Caco-2 (cell line): ENCODE results near the gene CCDC120. TPM values are rescaled to one million over a fixed set of nuclear protein-coding genes. Genes with fewer than 3 reads are reported as not detected.
A peak's percentile ranks its signal among the peaks of the same experiment; 100 is the strongest.

Source experiments
- BruUV-seq: library from RNA; stranded (reverse); fragments of 400-500 nt; replicated peaks from 2 replicates; lab custom pipeline; 2021; lab: Mats Ljungman, UMichigan
- CTCF ChIA-PET: fragments of 300-600 bp; sonication (Branson Sonifier 250); formaldehyde crosslinking; loops from one replicate; lab custom pipeline; 2022; ENCODE audit warnings: antibody characterized with exemption; lab: Charles Lee
- POLR2A ChIA-PET: fragments of 300-600 bp; sonication (Branson Sonifier 250); formaldehyde crosslinking; loops from one replicate; lab custom pipeline; 2022; ENCODE audit warnings: antibody characterized with exemption; lab: Charles Lee
- DNase-seq, 2 experiments: peaks; one replicate each; pipeline versions ENCODE4 v3.0.0 to v3.0.0-alpha.2; 2020 to 2022
- H3K27me3 ChIP-seq: replicated peaks from 2 replicates; pipeline ENCODE4 v1.6.0; 2011; ENCODE audit warnings: low read length; ENCODE audit not compliant: control insufficient read depth, insufficient read depth
- H3K36me3 ChIP-seq: 2 replicates; pipeline ENCODE4 v1.5.1; 2011; ENCODE audit warnings: low read length; ENCODE audit not compliant: control insufficient read depth, insufficient read depth
- H3K4me1 ChIP-seq: fragments of 250-450 bp; sonication (Bioruptor Pico); 2 replicates; pipeline ENCODE4 v1.5.1; 2020; ENCODE audit warnings: mild to moderate bottlenecking
- H3K4me3 ChIP-seq: 2 replicates; pipeline ENCODE4 v1.5.1; 2011; ENCODE audit warnings: low read depth, mild to moderate bottlenecking, control low read depth, low read length
- H3K9me3 ChIP-seq: fragments of 250-450 bp; sonication (Bioruptor Pico); 2 replicates; pipeline ENCODE4 v1.5.1; 2020; ENCODE audit warnings: mild to moderate bottlenecking, moderate library complexity
- H3K27ac Mint-ChIP-seq: one replicate; pipeline ENCODE4 v1.8.0; 2022; ENCODE audit warnings: mixed read lengths; ENCODE audit not compliant: unreplicated experiment
- H3K27me3 Mint-ChIP-seq: one replicate; pipeline ENCODE4 v1.8.0; 2022; ENCODE audit warnings: mixed read lengths; ENCODE audit not compliant: insufficient read depth, unreplicated experiment
- H3K36me3 Mint-ChIP-seq: one replicate; pipeline ENCODE4 v1.8.0; 2022; ENCODE audit warnings: mild to moderate bottlenecking, mixed read lengths; ENCODE audit not compliant: insufficient read depth, unreplicated experiment
- H3K4me1 Mint-ChIP-seq: one replicate; pipeline ENCODE4 v1.8.0; 2022; ENCODE audit warnings: low read depth, mixed read lengths; ENCODE audit not compliant: unreplicated experiment
- H3K4me3 Mint-ChIP-seq: one replicate; pipeline ENCODE4 v1.8.0; 2022; ENCODE audit warnings: mild to moderate bottlenecking, moderate library complexity, mixed read lengths; ENCODE audit not compliant: unreplicated experiment
- H3K9me3 Mint-ChIP-seq: one replicate; pipeline ENCODE4 v1.8.0; 2022; ENCODE audit warnings: mixed read lengths; ENCODE audit not compliant: unreplicated experiment
- CTCF ChIP-seq, 2 experiments: fragments of 200-600 bp in 1 of 2; IDR thresholded peaks; 1 replicate in 1 of 2; 2 replicates in 1 of 2; pipeline versions ENCODE4 v1.5.1 to v1.8.0; 2011 to 2022; ENCODE audit warnings: antibody characterized with exemption in 1 of 2, control low read depth in 1 of 2, inconsistent platforms in 1 of 2, low read depth in 1 of 2, low read length in 1 of 2, mild to moderate bottlenecking in 1 of 2, moderate library complexity in 1 of 2; ENCODE audit not compliant: insufficient read depth in 1 of 2, severe bottlenecking in 1 of 2, unreplicated experiment in 1 of 2
- intact Hi-C: fragments of 100-400 bp; cut with micrococcal nuclease; formaldehyde crosslinking; loops from one replicate; pipeline ENCODE4 v1.10.0; 2022; ENCODE audit not compliant: unreplicated experiment
- total RNA-seq: library from RNA; stranded (reverse); gene quantifications from 2 replicates; pipeline ENCODE4 v1.2.3, GENCODE V29; 2022

Gene CCDC120
- total RNA-seq, 1 experiment from 2014 or later, result 16.7 TPM

DNA sequence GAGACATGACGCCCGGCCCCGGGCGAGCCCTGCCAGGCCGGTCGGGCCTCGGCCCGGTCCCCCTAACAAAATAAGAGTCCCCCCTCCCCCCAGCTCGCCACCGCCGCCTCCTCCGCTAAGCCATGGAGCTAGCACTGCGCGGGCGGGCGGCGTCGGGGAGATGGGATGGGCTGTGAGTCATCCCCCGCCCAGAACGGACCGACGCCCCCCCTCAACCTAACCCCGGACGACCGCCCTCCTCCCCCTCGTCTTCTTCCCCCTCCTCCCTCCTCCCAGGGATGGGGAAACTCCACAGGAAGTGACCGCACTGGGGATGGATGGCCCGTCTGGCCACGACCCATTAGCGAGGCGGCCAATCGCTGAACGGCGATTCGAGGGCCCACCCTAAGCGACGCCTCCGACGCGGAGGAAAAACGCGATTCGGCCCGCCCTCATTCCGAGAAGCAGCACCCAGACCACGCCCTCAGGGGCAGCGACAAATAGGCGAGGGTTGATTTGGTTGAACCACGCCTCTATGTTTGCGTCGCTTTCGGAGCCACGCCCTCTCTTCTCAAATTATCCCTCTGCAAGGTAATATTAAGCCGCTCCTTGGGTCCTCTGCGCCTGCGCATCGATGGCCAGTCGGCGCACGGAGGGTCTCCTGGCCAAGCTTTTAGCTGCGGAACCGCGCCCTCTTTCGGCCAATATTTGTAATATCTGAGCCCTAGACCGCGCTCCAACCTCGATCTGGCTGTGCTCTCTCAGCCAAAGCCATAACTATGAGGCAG lies 15.4 kb upstream of the CCDC120 start, which contains the start of gene TFE3:
TFE3 (minus strand) TSS at position 138 of the 767 bp plus-strand sequence; CDS start at position 7, 131 bp downstream.
- intact Hi-C loops, result loop anchor here (1.0 to 10.0 kb wide), 7 partner anchors 31 to 146 kb away; partner anchors contain the start of genes GRIPAP1, PIM2, PQBP1 and PRAF2
- Histone ChIP-seq H3K4me3 (peak within 1 kb of the TSS; percentile 79), H3K27me3 (no peaks in the 10 kb centered on the region), H3K4me1 (peaks cover 16% of the 10 kb centered on the region), H3K36me3 (no peaks in the 10 kb centered on the region), H3K9me3 (no peaks in the 10 kb centered on the region)
- no TSS peak for BruUV-seq
- DNase-seq, result peak; percentile 96 to 98
- H3K4me3 Mint-ChIP-seq, result peak within 1 kb of the TSS; percentile 88
- H3K36me3 Mint-ChIP-seq, result peaks cover 31% of the 10 kb centered on the region
- POLR2A ChIA-PET, result interaction anchor here (0.6 to 1.2 kb wide), 4 partner anchors 10 to 906 kb away, joined by 3 to 14 read pairs (median 8); no protein-coding TSS in a partner anchor
- H3K4me1 Mint-ChIP-seq, result peaks cover 7% of the 10 kb centered on the region
- TF ChIP-seq CTCF (IDR thresholded peaks at IDR 0.05; ENCODE audit: insufficient read depth in 1 of 2, low read depth in 1 of 2, low read length in 1 of 2, severe bottlenecking in 1 of 2, unreplicated experiment in 1 of 2), result peak; percentile 41 to 48
- H3K27ac Mint-ChIP-seq, result peak within 1 kb of the TSS; percentile 95
- no peaks in the 10 kb centered on the region for H3K9me3 Mint-ChIP-seq
- CTCF ChIA-PET, result interaction anchor here (0.6 to 2.1 kb wide), 6 partner anchors 16 to 112 kb away, joined by 3 to 6 read pairs (median 4); no protein-coding TSS in a partner anchor
- no peaks in the 10 kb centered on the region for H3K27me3 Mint-ChIP-seq

GRCh38 chrX:49043987-49044281 lies 14.9 kb upstream of the CCDC120 start:
- H3K4me3 Mint-ChIP-seq, result peak overlapping the region; percentile 88
- no peak for TF ChIP-seq CTCF (IDR thresholded peaks at IDR 0.05; ENCODE audit: insufficient read depth in 1 of 2, low read depth in 1 of 2, low read length in 1 of 2, severe bottlenecking in 1 of 2, unreplicated experiment in 1 of 2)
- ChIA-PET CTCF (interaction anchor here (0.6 to 2.1 kb wide), 4 partner anchors 16 to 112 kb away, joined by 3 to 5 read pairs (median 4); no protein-coding TSS in a partner anchor), POLR2A (interaction anchor here (0.8 to 1.2 kb wide), 3 partner anchors 9 to 147 kb away, joined by 3 to 14 read pairs (median 11); no protein-coding TSS in a partner anchor)
- no peak for DNase-seq
- H3K27me3 Mint-ChIP-seq, result no peaks in the 10 kb centered on the region
- H3K9me3 Mint-ChIP-seq, result no peaks in the 10 kb centered on the region
- H3K36me3 Mint-ChIP-seq, result peaks cover 26% of the 10 kb centered on the region
- H3K27ac Mint-ChIP-seq, result peak overlapping the region; percentile 95
- H3K4me1 ChIP-seq, result peaks cover 16% of the 10 kb centered on the region
- no peaks in the 10 kb centered on the region for H3K27me3 ChIP-seq
- TSS peak; percentile 46 for BruUV-seq
- H3K4me3 ChIP-seq, result peak overlapping the region; percentile 29
- H3K36me3 ChIP-seq, result no peaks in the 10 kb centered on the region
- intact Hi-C loops, result loop anchor here (1.0 to 10.0 kb wide), 7 partner anchors 30 to 147 kb away; partner anchors contain the start of genes GRIPAP1, PIM2, PQBP1 and PRAF2
- H3K9me3 ChIP-seq, result no peaks in the 10 kb centered on the region
- peaks cover 7% of the 10 kb centered on the region for H3K4me1 Mint-ChIP-seq
